ENCODE results near the gene ARHGEF2. TPM values are rescaled to one million over a fixed set of nuclear protein-coding genes. Genes with fewer than 3 reads are reported as not detected.

Gene ARHGEF2
- 100 to 1,000 TPM in 9 of 10 donors, 10 to 100 TPM in 1; 97.7 to 165 (median 139) TPM for polyA plus RNA-seq (ENCODE audit: insufficient read length in 10 of 10)
- long read RNA-seq, donor 1, full-length matches to known transcripts = 3 of 13 reads
- long read RNA-seq, donor 1, partial matches to known transcripts = 10 of 13 reads
- long read RNA-seq, donor 1, other reads (novel, unspliced or antisense) = 0 of 13 reads
- long read RNA-seq, donor 2, full-length matches to known transcripts = 1 of 1 reads
- long read RNA-seq, donor 2, partial matches to known transcripts = 0 of 1 reads
- long read RNA-seq, donor 2, other reads (novel, unspliced or antisense) = 0 of 1 reads
- long read RNA-seq, donor 3 = 0 reads
- long read RNA-seq, donor 4, partial matches to known transcripts = 0 of 1 reads
- long read RNA-seq, donor 4, other reads (novel, unspliced or antisense) = 0 of 1 reads
- long read RNA-seq, donor 5, full-length matches to known transcripts = 4 of 9 reads
- long read RNA-seq, donor 5, partial matches to known transcripts = 5 of 9 reads
- long read RNA-seq, donor 5, other reads (novel, unspliced or antisense) = 0 of 9 reads
- long read RNA-seq, donor 6, partial matches to known transcripts = 9 of 11 reads
- long read RNA-seq, donor 6, other reads (novel, unspliced or antisense) = 0 of 11 reads
- long read RNA-seq, donor 7, full-length matches to known transcripts = 7 of 28 reads
- long read RNA-seq, donor 7, partial matches to known transcripts = 21 of 28 reads
- long read RNA-seq, donor 7, other reads (novel, unspliced or antisense) = 0 of 28 reads
- long read RNA-seq, donor 8, full-length matches to known transcripts = 1 of 6 reads
- long read RNA-seq, donor 8, partial matches to known transcripts = 5 of 6 reads
- long read RNA-seq, donor 8, other reads (novel, unspliced or antisense) = 0 of 6 reads
- long read RNA-seq, donor 9, partial matches to known transcripts = 0 of 1 reads
- long read RNA-seq, donor 9, other reads (novel, unspliced or antisense) = 0 of 1 reads

DNA sequence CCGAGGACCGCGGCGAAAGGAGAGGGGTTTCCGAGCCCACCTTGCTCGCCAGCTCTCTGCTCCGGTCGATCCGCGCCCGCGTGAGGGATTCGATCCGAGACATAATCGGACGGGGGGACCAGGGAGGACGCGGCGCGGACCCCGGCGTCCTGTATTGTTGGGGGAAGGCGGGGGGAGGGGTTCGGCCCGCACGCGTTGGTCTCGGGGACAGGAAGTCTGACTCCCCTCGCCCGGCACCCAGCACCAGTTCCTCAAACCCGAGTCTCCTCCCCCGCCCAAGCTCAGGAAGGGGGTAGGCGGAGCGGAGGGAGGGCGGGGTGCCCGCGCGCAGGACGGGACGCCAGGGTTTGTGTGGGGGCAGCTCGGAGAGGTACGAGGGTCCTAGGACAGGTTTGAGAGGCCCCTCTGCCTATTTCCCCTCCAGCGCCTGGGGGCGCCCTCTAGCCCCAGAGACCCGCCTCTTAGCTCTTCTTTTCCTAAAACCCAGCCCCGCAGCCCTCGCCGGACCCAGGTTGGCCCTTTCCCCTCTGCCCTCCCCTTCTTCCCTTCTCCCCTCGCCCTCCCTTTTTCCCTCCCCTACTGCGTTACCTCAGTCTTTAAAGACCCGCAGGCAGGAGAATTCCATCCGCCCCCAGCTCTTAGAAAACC is at the start of gene ARHGEF2:
ARHGEF2 (minus strand) TSS at position 223 of the 648 bp plus-strand sequence; CDS start at position 103, 120 bp downstream.
- DNase-seq = peak; percentile 83 to 93 (median 84)

DNA sequence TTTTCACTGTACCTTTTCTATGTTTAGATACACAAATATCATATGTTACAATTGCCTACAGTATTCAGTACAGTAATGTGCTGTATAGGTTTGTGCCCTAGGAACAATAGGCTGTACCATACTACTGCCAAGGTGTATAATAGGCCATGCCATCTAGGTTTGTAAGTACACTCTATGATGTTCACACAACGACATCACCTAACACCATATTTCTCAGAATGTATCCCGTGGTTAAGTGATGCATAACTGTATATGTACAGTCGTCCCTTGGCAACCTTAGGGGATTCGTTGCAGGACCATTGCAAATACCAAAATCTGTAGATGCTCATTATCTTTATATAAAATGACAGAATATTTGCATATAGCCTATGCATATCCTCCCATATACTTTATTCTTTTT is 48.2 kb upstream of the ARHGEF2 start:
- no peak for DNase-seq

DNA sequence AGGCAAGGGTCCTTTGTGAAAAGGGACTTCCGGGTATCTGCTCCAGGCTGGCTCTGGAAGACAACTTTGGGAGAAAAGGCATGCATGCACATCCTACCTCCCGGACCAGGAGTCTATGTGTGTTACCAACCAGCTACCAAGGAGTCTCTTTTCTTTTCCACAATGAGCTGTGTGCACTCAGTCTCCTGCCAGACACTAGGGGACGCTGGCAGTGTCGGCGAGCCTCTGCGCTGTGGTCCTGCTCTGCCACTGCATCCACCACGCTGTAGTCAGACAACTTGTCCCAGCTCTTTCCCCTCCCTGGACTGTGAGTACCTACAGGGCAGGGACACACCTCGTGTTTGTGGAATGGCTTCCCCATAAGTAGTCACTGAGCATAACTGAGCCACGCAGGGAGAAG is 47.5 kb upstream of the ARHGEF2 start:
- peak in 1 of 3 donors; percentile 42 for DNase-seq

DNA sequence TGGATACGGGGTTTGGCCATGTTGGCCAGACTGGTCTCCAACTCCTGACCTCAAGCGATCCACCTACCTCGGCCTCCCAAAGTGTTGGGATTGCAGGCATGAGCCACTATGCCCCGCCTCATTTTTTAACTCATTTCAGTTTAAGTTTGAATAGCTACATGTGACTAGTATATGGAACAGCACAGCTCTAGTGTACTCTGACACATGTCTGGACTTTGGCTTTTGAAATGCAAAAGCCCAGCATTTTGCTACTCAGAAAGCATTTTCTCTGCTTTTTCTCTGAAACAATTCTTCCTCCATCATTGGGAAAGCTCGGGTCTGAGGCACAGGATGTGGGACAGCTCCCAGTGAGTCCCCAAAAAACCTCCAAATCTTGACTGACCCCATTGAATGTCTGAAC is 46.5 kb upstream of the ARHGEF2 start:
- DNase-seq = no peak

DNA sequence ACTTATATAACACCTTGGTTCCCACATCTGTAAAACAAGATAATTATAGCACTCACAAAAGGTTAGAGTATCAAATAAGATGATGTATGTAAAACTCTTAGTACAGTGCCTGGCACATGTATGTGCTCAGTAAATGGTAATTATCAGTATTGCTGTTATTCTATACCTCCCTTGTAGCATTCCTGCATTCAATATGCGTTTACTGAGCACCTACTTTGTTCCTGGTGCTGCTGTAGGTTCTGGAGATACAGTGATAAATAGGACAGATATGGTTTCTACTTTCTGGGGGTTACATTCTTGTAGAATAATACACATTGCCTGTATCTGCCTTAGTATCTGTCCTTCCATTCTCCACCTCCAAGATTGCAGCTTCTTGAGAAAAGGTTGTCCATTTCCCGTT is 43.6 kb upstream of the ARHGEF2 start:
- no peak for DNase-seq

DNA sequence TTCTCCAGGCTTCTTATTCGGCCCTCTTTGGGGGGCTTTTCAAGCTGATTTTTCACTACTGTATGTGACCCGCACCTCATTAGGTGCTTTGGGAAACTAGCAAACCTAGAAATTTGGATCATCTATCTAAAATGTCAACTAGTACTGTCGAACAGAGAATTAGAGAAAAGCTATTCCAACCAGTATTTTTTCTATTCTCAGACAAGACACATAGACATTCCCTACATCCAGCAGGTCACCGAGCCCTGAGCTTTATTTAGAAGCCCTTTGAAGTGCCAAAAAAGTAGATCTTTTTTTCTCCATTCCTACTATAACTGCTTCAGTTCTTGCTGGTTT is 42.7 kb upstream of the ARHGEF2 start:
- no peak for DNase-seq

DNA sequence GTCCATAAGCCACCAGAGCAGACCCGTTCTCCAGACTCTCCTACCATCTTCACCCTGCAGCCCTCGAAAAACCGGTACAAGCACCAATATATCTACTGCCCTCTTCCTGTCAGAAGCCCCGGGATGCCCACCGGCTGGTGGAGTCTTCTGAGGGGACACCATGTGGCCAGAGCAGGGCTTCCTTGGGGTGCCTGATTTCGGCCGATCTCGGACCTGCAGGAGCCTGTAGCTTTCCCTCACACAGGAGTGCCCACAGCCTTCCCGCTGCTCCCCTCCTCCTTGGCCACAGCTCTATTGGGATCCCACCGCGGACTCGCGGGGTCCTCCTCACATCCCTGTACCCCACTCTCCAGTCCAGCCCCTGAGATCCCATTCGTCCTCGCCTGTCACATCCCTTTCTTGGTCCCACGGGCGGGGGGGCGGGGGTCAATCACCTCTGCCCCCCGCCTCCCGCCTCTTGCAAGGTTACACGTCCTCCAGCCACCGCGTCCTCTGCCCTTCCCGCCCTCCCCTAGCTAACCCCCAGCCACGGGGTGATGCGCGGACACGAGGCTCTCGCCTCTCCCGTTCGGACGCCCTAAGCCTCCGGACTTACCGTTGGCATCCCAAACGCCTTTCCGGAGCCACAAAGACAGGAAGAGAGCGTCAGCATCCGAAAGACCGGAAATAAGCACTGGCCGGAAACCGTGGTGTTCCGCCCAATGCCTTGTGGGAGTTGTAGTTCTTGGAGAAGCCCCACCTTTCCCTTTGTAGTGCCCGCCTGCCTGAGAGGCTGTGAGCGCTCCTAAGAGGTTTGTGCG is 42.1 kb upstream of the ARHGEF2 start, which contains the start of gene SSR2:
SSR2 (minus strand) TSS at position 659 of the 800 bp plus-strand sequence. CDS start 784 bp downstream, outside the sequence.
- DNase-seq = peak; percentile 92 to 96 (median 93)

DNA sequence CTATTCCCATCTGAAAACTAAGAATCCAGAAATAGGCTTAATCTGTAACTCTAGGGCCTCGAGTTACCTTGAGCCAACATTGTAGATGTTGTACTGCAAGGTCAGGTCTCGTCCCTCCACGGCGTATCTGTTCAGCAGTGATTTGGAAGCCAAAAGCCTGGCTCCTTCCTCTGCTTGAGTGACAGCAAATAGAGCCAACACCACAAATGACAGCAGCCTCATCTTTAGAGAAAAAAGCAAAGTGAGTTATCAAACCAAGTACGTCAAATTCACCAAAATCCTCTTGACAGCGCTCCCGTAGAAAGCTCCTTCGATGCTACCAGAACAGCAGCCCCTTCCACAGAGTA is 41.6 kb upstream of the ARHGEF2 start:
- DNase-seq = no peak

DNA sequence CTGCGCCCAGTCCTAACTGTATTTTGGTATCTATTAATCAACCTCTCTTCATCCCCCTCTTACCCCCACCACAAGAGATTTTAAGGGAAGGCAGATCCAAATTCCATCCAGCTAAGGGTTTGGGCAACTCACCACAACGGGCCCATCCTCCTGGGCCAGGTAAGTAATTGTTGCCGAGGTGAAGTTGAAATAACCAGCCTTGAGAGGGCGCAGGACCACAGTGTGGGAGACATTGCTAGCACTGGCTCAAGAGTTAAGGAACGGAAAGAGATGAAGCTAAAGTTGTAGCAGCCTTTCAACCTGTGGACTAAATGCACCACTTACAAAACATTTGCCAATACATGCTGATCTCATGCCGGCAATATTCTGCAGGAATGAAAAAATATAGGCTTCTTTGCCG is 36.5 kb upstream of the ARHGEF2 start:
- DNase-seq = no peak

DNA sequence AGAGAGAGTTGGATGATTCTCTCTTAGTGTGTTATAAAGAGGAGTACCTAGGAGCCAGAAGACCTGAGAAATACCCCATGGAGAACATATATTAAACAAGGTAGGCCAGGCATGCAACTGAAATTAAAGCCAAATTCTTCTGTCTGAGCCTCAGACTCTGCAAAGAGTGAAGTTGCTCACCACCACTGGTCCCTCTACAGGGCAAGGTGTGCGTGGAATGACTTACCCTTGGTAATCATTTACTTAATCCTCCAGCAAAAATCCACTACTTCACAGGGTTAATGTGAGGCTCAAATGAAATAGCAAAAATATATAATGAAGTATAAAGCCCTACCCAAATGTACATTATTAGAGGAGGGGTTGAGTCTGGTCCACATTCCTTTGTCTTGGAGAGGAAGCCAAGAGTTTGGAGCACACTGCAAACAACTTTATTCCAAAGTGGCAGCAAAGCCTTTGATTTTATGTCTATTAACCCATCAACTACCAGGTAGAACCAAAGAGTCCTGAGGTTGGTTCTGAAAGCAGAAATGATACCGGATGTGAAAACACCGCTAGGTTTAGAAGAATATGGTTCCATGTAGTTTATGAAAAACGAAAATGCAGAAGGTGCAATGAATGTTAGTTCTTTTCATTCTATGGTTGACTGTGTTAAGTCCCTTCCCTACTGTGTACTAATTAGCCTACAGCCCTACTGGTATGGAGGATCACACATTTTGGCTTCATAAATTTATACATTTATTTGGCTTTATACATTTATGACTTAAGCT is 33.9 kb upstream of the ARHGEF2 start:
- no peak for DNase-seq

DNA sequence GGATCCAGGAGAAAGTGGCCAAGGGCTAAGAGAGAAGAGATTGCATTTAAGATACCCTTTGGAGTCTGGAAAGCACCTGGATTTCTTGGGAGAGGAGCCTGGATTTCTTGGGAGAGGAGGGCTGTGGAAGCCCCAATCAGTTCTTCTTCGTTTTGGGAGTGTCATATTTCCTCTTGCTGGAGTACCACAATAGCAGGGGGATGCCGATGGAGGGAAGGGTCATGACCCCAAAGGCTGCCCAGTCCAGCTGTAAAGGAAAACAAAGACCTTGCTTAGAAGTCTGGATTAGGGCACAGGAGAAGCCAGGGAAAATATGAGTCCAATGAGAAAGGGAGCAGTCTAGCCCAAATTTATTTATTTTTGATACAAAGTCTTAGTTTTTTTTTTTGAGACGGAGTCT is 31.1 kb upstream of the ARHGEF2 start:
- no peak for DNase-seq

DNA sequence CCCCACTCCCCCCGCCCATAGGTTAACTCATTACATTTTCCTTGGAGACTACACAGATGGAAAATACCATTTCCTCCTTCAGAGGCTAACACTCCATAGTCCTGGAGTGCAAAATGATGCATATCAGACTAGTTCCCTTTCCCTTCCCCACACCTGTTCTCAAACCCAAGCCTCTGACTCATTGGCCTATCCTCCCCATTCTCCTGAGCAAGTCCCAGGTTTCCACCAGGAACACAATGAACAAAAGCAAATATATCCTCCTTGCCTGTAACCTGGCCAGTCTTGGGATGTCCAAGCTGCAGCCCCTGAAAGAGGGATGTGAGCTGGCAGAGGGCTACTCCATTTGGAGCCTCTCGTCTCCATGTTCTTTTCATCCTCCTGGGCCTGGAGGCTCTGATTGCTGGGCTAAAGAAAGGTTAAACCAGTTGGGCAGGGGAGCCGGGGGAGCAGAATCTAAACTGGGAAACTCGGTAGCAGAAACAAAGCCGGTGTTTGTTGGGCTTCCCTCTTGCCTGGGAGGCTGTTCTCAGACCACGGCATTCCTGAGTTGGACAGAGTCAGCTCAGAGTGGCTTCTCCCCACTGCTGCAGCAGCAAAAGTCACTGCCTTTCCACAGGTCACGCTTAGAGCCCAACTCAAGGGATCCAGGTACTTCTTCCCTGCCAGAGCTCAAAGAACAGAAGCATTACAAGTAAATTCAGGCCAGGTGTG is 28.5 kb upstream of the ARHGEF2 start:
- no peak for DNase-seq

DNA sequence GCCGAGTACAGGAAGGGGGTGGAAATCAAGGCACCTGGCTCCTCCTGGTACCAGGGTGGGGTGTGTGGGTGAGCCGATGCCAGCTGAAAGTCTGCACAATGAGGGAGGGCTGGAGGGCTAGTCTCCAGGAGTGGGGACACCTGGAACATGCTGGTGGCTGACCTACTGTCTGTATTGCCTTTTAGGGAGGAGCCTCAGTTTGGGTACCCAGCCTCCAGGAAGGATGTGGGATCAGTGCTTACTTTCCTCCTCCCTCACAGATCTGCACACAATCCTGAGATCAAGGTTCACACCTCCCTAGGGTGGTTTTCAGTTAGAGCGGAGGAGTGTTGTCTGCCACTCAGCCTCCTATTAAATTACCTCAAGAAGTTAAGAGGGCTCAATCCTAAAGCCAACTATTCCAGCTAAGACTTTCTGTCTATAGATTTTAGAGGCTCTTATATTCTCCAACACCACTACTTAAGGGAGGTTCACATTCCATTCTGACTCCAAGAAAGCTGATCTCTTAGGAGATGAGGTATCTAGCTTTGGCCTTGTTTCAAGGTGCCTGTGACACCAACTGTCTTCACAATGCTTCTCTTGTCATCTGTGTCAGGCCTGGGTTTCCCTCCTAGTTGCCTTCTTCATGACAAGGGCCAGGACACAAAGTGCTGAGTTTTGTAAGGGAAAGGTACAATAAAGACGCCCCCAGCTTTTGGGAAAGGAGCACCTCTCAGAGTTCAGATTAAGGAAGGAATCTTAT is 26.7 kb upstream of the ARHGEF2 start:
- peak in 1 of 3 donors; percentile 18 for DNase-seq

DNA sequence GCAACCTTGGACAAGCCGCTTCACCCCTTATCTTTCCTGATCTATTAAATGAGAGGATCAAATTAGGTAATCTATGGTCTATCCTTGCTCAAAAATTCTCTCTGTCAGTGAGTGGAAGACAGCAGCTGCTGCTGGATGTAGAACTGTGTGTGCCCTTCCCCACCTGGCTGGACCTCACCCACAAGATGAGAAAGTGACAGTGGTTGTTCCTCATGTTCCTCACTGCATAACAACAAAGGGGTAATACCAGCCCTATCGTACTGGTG is 25.5 kb upstream of the ARHGEF2 start:
- DNase-seq = no peak

DNA sequence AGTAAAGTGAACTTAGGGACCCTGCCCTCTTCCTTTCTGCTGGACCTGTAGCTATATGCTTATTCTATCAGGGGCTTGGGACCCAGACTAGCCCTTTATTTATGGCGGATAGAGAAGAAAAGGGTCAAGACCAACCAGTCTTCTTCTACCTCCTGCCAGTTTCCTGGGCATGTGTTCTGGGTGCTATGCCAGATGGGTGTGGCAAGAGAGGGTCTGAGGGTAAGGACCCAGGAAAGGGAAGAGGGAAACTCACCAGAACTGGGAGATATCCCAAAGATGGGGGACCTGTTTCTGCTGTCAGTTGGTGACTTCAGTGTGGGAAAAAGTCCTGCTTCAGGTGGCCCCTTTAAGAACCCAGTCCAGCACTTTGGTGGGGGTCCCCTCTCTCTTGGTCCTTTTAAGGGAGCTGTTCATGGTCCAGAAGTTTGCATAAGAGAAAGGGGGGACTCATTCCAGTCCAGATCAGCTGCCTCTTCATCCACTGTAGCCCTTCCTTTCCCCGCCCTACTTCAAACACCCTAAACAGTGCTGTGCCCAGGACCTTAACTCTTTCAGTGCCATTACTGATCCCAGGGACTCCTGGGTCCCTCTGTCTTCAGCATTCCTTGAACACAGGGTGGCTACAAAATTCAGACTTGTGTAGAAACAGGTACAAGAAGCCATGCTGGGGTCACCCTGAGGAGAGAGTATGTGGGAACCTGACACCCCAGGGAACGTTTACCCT is 24.0 kb upstream of the ARHGEF2 start:
- DNase-seq = no peak

DNA sequence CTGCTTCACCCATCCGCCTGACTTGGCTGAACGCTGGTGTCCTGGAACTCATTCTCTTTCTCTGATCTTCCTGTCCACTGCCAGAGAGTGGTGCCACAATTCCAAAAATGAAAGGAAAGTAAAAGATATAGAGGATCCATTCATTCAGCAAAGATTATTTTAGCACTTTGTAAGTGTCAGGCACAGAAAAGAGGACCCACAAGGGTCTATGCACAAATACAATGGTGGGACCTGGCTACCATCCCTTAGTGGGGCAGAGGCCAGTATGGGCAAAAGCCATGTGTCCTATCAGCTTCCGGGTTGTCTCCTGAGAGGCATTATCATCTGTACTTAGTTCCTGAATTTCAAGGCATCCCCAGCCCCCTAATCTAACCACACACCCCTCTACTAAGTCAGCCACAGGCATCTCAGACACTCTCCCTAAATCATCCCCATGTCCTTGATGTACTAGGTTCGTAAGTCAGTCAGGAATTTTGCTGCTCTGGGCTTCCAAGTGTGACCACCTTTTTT is 23.4 kb upstream of the ARHGEF2 start:
- DNase-seq = peak in 2 of 3 donors; percentile 21 to 45

DNA sequence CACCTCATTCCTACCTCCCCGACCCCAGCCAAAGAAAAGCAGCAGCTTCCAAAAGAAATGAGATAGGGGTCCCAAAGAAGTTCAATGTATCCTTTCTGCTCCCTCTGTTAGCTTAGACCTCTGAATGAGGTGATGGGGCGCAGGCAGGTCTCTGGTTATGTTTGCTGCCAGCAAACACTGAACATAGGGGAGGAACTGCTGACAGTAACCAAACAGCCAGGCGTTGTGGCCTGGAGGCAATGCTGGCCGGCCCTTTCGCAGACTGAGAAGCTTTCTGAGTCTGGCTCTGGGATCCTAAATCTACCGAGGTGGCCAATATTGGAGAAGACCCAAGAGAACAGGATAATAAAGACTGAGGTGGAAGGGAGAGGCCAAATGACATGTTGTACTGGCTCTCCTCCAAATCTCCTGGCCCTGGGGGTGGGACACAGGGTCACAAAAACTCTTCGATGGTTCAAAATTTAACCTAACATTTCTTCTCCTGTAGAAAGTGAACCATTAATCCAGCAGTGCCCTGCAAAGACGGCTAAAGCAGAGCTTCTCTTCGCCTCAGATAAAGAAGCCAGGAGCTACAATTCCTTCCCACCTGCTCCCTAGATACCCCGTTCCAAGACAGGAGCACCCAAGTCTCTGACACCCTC is 22.8 kb upstream of the ARHGEF2 start:
- DNase-seq = peak in 1 of 3 donors; percentile 5

DNA sequence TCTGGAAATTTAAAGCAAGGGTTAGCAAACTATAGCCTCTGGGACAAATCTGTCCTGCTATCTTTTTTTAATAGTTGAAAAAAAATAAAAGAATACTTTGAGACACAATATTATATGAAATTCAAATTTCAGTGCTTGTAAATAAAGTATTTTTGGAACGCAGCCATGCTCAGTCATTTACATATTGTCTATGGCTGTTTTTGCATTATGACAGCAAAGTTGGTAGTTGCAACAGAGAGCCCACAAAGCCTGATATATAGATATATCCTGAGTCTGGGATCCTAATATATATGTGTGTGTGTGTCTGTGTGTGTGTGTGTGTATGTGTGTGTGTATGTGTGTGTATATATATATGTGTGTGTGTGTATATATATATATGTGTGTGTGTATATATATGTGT is 21.6 kb upstream of the ARHGEF2 start:
- DNase-seq = no peak
